ENCODE measurements around the gene LLGL2. TPM values are rescaled to one million over a fixed set of nuclear protein-coding genes. Genes with fewer than 3 reads are reported as not detected.

Gene LLGL2
- polyA plus RNA-seq, 3 donors: 66.7 to 107 (median 99.7) TPM

GRCh38 chr17:75546181-75546580 lies 20.7 kb downstream of the LLGL2 start:
- no peak for DNase-seq

GRCh38 chr17:75547091-75547490 lies 21.6 kb downstream of the LLGL2 start:
- DNase-seq: no peak

GRCh38 chr17:75548813-75549212 lies 23.3 kb downstream of the LLGL2 start:
- no peak for DNase-seq

GRCh38 chr17:75549246-75550138 lies 24.0 kb downstream of the LLGL2 start:
- DNase-seq: peak; percentile 83

GRCh38 chr17:75550139-75550465 lies 24.6 kb downstream of the LLGL2 start:
- no peak for DNase-seq

GRCh38 chr17:75551266-75551665 lies 25.8 kb downstream of the LLGL2 start:
- DNase-seq: no peak

- no peak for DNase-seq
These were observed 27.2 kb downstream of the LLGL2 start for GRCh38 chr17:75552425-75553294.

- DNase-seq: no peak
These were observed 28.0 kb downstream of the LLGL2 start for GRCh38 chr17:75553295-75554110.

GRCh38 chr17:75555679-75556153 lies 30.2 kb downstream of the LLGL2 start:
- no peak for DNase-seq

- DNase-seq: peak; percentile 90
These were observed 31.8 kb downstream of the LLGL2 start for GRCh38 chr17:75557075-75557851.

- no peak for DNase-seq
These were observed 32.6 kb downstream of the LLGL2 start for GRCh38 chr17:75557852-75558665.

GRCh38 chr17:75558666-75559530 lies 33.4 kb downstream of the LLGL2 start:
- no peak for DNase-seq

GRCh38 chr17:75559958-75560533 lies 34.5 kb downstream of the LLGL2 start:
- DNase-seq: no peak

GRCh38 chr17:75561927-75562603 lies 36.6 kb downstream of the LLGL2 start:
- no peak for DNase-seq

- DNase-seq: no peak
These were observed 37.7 kb downstream of the LLGL2 start for GRCh38 chr17:75563063-75563758.

GRCh38 chr17:75564195-75564594 lies 38.7 kb downstream of the LLGL2 start:
- no peak for DNase-seq

GRCh38 chr17:75565066-75565465 lies 39.6 kb downstream of the LLGL2 start:
- DNase-seq: no peak

- no peak for DNase-seq
These were observed 40.1 kb downstream of the LLGL2 start for GRCh38 chr17:75565618-75566017.
